Measurements from ENCODE around the gene CNIH1.
A peak's percentile ranks its signal among the peaks of the same experiment; 100 is the strongest.
"Not testable (repeated sequence)": the region's sequence is repeated elsewhere in the genome, so short reads cannot be mapped to it uniquely, and the experiment has no call there.

CNIH1 gene

DNA sequence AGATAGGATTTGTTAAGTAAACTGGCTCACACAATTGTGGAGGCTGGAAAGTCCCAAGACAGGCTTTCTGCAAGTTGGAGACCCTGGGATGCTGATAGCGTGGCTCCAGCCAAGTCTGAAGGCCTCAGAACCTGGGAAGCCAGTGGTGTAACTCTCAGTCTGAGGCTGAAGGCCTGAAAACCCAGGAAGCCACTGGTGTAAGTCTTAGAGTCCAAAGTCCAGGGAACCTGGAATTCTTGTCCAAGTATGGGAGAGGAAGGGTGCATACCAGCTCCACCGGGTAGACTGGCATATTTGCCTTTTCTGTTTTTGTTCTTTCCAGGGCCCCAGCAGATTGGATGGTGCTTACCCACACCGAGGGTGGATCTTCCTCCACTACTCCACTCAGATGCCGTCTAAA lies 29.5 kb upstream of the CNIH1 start:
- DNase-seq (ENCODE audit: low read depth), result no peak
- H3K4me3 ChIP-seq (ENCODE audit: low read depth, low read length), result no peak overlapping the region
- TF ChIP-seq, protein P1, sequence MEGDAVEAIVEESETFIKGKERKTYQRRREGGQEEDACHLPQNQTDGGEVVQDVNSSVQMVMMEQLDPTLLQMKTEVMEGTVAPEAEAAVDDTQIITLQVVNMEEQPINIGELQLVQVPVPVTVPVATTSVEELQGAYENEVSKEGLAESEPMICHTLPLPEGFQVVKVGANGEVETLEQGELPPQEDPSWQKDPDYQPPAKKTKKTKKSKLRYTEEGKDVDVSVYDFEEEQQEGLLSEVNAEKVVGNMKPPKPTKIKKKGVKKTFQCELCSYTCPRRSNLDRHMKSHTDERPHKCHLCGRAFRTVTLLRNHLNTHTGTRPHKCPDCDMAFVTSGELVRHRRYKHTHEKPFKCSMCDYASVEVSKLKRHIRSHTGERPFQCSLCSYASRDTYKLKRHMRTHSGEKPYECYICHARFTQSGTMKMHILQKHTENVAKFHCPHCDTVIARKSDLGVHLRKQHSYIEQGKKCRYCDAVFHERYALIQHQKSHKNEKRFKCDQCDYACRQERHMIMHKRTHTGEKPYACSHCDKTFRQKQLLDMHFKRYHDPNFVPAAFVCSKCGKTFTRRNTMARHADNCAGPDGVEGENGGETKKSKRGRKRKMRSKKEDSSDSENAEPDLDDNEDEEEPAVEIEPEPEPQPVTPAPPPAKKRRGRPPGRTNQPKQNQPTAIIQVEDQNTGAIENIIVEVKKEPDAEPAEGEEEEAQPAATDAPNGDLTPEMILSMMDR (conservative IDR thresholded peaks at IDR 0.05; ENCODE audit: low read depth, low read length), result no peak

DNA sequence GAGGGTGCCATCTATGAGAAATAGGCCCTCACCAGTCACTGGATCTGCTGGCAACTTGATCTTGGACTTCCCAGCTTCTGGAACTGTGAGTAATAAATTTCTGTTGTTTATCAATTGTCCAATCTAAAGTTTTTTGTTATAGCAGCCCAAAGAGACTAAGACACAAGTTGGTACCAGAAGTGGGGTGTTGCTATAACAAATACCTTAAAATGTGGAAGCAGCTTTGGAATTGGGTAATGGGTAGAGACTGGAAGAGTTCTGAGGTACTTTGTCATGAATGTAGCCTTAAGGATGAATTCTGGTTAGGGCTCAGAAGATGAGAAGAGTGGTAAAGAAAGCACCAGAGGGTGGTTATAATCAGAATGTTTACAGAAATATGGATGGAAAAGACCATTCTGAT lies 26.1 kb upstream of the CNIH1 start:
- DNase-seq (ENCODE audit: low read depth), result no peak
- H3K4me3 ChIP-seq (ENCODE audit: low read depth, low read length), result no peak overlapping the region
- TF ChIP-seq, protein P1 (conservative IDR thresholded peaks at IDR 0.05; ENCODE audit: low read depth, low read length), result no peak

DNA sequence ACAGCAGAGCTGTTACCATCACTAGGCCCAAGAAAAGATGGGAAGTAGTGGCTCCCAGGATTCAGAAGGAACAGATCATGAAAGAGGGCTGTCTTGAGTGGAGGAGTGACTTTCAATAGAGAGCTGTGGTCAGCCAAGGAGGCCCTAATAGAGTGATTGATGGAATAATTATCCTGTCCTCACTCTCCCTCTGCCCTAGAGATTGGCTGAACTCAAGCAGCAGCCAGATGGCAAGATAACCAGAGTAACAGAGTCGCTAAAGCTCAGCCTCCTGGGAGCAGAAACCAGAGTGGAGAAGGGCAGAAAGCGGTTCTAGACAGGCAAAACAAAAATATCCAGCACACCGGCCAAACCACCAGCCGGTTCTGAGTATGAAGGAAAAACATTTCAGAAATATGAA lies 24.5 kb upstream of the CNIH1 start:
- H3K4me3 ChIP-seq (ENCODE audit: low read depth, low read length), result no peak overlapping the region
- TF ChIP-seq, protein P1 (conservative IDR thresholded peaks at IDR 0.05; ENCODE audit: low read depth, low read length), result no peak
- DNase-seq (ENCODE audit: low read depth), result no peak

DNA sequence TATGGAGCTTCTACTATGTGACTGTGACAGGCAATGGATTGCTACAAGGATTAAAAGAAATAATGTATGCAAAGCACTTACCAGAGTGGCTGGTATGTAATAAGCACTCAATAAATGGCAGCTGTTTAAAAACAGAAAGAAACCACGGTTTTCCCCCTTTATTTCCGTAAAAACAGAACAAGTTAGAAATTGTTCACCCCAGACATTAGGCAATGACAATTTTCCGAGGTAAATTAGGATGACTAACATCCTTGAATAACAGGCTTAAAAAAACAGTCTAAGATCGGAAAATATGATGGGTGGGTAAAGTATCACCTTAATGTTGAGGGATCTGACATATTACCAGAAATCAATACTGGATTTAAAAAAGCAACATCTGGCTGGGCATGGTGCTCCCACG lies 20.9 kb upstream of the CNIH1 start:
- TF ChIP-seq, protein P1 (conservative IDR thresholded peaks at IDR 0.05; ENCODE audit: low read depth, low read length), result no peak
- DNase-seq (ENCODE audit: low read depth), result peak; percentile 32
- no peak overlapping the region for H3K4me3 ChIP-seq (ENCODE audit: low read depth, low read length)

DNA sequence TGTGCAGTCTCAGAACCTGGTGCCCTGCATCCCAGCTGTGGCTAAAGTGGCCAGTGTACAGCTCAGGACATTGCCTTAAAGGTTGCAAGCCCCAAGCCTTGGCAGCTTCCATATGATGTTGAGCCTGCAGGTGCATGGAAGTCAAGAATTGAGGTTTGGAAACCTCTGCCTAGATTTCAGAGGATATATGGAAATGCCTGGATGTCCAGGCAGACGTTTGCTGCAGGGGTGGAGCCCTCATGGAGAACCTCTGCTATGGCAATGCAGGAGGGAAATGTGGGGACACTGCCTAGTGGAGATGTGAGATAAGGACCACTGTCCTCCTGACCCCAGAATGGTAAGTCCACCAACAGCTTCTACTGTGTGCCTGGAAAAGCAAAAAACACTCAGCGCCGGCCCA lies 17.9 kb upstream of the CNIH1 start:
- H3K4me3 ChIP-seq (ENCODE audit: low read depth, low read length), result no peak overlapping the region
- TF ChIP-seq, protein P1 (conservative IDR thresholded peaks at IDR 0.05; ENCODE audit: low read depth, low read length), result no peak
- no peak for DNase-seq (ENCODE audit: low read depth)

DNA sequence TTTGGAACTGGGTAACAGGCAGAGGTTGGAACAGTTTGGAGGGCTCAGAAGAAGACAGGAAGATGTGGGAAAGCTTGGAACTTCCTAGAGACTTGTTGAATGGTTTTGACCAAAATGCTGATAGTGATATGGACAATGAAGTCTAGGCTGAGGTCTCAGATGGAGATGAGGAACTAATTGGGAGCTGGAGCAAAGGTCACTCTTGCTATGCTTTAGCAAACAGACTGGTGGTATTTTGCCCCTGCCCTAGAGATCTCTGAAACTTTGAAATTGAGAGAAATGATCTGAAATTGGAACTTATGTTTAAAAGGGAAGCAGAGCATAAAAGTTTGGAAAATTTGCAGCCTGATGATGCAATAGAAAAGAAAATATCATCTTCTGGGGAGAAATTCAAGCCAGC lies 17.4 kb upstream of the CNIH1 start:
- DNase-seq (ENCODE audit: low read depth); H3K4me3 ChIP-seq (ENCODE audit: low read depth, low read length): not testable (repeated sequence)

DNA sequence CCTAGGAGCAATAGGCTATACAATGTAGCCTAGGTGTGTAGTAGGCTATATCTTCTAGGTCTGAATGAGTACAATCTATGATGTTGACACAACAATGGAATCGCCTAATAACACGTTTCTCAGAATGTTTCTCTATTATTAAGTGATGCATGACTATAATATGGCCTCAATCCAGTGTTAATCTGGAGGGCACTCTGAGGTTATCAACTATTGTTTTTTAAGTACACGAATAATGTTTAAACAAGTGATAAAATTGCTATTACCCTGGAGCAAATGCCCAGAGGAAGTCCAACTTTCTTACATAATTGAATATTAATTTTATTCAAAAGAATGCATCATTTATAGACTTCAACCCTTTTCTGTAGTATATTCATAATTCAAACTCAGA lies 16.4 kb upstream of the CNIH1 start:
- no peak for DNase-seq (ENCODE audit: low read depth)
- TF ChIP-seq, protein P1 (conservative IDR thresholded peaks at IDR 0.05; ENCODE audit: low read depth, low read length), result no peak

DNA sequence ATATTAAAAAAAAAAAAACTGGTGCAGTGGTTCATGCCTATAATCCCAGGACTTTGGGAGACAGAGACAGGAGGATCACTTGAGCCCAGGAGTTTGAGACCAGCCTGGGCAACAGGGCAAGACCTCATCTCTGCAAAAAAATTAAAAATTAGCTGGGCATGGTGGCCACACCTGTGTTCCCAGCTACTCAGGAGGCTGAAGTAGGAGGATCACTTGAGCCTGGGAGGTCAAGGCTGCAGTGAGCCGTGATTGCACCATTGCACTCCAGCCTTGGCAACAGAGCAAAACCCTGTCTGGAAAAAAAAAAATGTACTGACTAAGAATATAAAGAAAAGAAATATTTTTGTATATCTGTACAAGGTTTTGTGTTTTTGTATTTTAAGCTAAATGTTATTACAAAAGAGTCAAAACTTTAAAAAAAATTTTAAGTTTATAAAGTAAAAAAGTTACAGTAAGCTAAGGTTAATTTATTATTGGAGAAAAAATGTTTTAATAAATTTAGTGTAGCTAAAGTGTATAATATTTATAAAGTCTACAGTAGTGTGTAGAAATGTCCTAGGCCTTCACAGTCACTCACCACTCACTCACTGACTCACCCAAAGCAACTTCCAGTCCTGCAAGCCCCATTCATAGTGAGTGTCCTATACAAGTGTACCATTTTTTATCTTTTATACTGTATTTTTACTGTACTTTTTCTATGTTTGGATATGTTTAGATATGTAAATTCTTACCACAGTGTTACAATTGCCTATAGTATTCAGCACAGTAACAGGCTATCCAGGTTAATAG lies 15.8 kb upstream of the CNIH1 start:
- DNase-seq (ENCODE audit: low read depth); H3K4me3 ChIP-seq (ENCODE audit: low read depth, low read length): not testable (repeated sequence)

More for the DNA sequence above, 16.4 kb upstream of the CNIH1 start:
- H3K4me3 ChIP-seq (ENCODE audit: low read depth, low read length), result no peak overlapping the region

Data from choroid plexus epithelial cell (primary cell).